Calu3 (cell line): ENCODE results near the gene UQCC3. TPM values are rescaled to one million over a fixed set of nuclear protein-coding genes. Genes with fewer than 3 reads are reported as not detected.
"Not testable (repeated sequence)": the region's sequence is repeated elsewhere in the genome, so short reads cannot be mapped to it uniquely, and the experiment has no call there.

Source experiments
- BruUV-seq: library from RNA; stranded (reverse); fragments of 400-500 nt; replicated peaks from 2 replicates; lab custom pipeline; 2021; lab: Mats Ljungman, UMichigan
- CTCF ChIA-PET: fragments of 300-600 bp; sonication (Branson Sonifier 250); formaldehyde crosslinking; loops from one replicate; lab custom pipeline; 2022; ENCODE audit warnings: antibody characterized with exemption; lab: Charles Lee
- DNase-seq: peaks from one replicate; pipeline ENCODE4 v3.0.0; 2022
- H3K27ac Mint-ChIP-seq: one replicate; pipeline ENCODE4 v1.8.0; 2022; ENCODE audit warnings: mixed read lengths; ENCODE audit not compliant: unreplicated experiment
- H3K27me3 Mint-ChIP-seq: one replicate; pipeline ENCODE4 v1.8.0; 2022; ENCODE audit warnings: mixed read lengths; ENCODE audit not compliant: unreplicated experiment
- H3K36me3 Mint-ChIP-seq: one replicate; pipeline ENCODE4 v1.8.0; 2022; ENCODE audit warnings: mild to moderate bottlenecking, moderate library complexity, mixed read lengths; ENCODE audit not compliant: insufficient read depth, unreplicated experiment
- H3K4me1 Mint-ChIP-seq: one replicate; pipeline ENCODE4 v1.8.0; 2022; ENCODE audit warnings: mild to moderate bottlenecking, low read depth, mixed read lengths; ENCODE audit not compliant: unreplicated experiment
- H3K4me3 Mint-ChIP-seq: one replicate; pipeline ENCODE4 v1.8.0; 2022; ENCODE audit warnings: mild to moderate bottlenecking, low read depth, moderate library complexity, mixed read lengths; ENCODE audit not compliant: unreplicated experiment
- H3K9me3 Mint-ChIP-seq: one replicate; pipeline ENCODE4 v1.8.0; 2022; ENCODE audit warnings: low read depth, mixed read lengths; ENCODE audit not compliant: unreplicated experiment
- intact Hi-C: fragments of 100-400 bp; cut with micrococcal nuclease; formaldehyde crosslinking; loops from one replicate; pipeline ENCODE4 v1.10.0; 2022; ENCODE audit not compliant: unreplicated experiment
- total RNA-seq: library from RNA; stranded (reverse); gene quantifications from 2 replicates; pipeline ENCODE4 v1.2.3, GENCODE V29; 2022
- TF ChIP-seq, protein P1 (sequence below): fragments of 200-600 bp; IDR thresholded peaks from one replicate; pipeline ENCODE4 v1.8.0; 2022; ENCODE audit warnings: antibody characterized with exemption; ENCODE audit not compliant: unreplicated experiment

Gene UQCC3
- total RNA-seq, 1 experiment from 2014 or later = 11.4 TPM

GRCh38 chr11:62669420-62670161, 1.9 kb upstream of the UQCC3 start:
- TF ChIP-seq, protein P1, sequence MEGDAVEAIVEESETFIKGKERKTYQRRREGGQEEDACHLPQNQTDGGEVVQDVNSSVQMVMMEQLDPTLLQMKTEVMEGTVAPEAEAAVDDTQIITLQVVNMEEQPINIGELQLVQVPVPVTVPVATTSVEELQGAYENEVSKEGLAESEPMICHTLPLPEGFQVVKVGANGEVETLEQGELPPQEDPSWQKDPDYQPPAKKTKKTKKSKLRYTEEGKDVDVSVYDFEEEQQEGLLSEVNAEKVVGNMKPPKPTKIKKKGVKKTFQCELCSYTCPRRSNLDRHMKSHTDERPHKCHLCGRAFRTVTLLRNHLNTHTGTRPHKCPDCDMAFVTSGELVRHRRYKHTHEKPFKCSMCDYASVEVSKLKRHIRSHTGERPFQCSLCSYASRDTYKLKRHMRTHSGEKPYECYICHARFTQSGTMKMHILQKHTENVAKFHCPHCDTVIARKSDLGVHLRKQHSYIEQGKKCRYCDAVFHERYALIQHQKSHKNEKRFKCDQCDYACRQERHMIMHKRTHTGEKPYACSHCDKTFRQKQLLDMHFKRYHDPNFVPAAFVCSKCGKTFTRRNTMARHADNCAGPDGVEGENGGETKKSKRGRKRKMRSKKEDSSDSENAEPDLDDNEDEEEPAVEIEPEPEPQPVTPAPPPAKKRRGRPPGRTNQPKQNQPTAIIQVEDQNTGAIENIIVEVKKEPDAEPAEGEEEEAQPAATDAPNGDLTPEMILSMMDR = no peak
- CTCF ChIA-PET = interaction anchor here (0.7 kb wide), 1 partner anchor 58 kb away, joined by 4 read pairs; the partner anchor contains the start of gene HNRNPUL2
- intact Hi-C loops = no loop called here
- no peak overlapping the region for H3K27ac Mint-ChIP-seq
- no peaks in the 10 kb centered on the region for H3K27me3 Mint-ChIP-seq
- H3K9me3 Mint-ChIP-seq = no peaks in the 10 kb centered on the region
- H3K4me1 Mint-ChIP-seq = peaks cover 9% of the 10 kb centered on the region
- DNase-seq = no peak
- H3K4me3 Mint-ChIP-seq = no peak overlapping the region
- BruUV-seq = no TSS peak
- peaks cover 90% of the 10 kb centered on the region for H3K36me3 Mint-ChIP-seq

DNA sequence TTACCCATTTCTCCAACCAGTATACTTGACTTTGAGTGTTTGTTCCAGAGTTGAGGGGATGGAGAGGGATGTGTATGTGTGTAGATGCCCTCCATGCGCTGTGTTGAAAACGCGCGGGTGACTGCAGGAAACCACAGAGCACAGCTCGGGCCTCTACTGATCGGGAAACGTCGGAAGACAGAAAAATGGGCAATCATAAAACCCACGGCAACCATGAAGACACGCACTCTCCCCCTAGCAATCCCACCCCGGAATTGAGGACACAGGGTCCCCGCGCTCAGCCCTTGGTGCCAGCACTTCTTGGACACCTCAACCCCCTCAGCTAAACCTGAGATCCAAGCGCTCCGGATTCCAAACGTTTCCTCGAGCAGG, 251 bp upstream of the UQCC3 start:
- Mint-ChIP-seq H3K9me3 (no peaks in the 10 kb centered on the region), H3K4me1 (peaks cover 9% of the 10 kb centered on the region), H3K27ac (peak overlapping the region; percentile 98), H3K27me3 (no peaks in the 10 kb centered on the region), H3K36me3 (peaks cover 89% of the 10 kb centered on the region), H3K4me3 (peak overlapping the region; percentile 99)
- CTCF ChIA-PET = interaction anchor here (0.6 to 1.8 kb wide), 6 partner anchors 10 to 83 kb away, joined by 3 to 8 read pairs (median 4); partner anchors contain the start of genes MTA2, TTC9C and ZBTB3
- intact Hi-C loops = no loop called here
- no TSS peak for BruUV-seq
- DNase-seq = peak; percentile 24
- TF ChIP-seq, protein P1 = no peak

DNA sequence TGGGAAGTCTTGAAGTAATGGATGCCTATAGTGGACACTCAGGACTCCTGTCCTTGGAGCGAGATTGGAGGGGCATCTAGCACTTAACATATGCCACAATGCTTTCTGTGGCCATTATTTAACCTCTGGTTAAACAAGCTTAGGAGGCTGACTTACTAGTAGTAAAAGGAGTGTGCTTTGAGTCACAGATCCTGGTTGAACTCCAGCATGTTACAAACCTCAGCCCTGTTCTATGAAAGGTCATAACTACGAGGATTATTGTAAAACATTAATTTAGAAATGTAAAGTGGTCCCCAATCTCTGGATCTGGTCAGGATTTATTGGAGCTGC, 1.7 kb downstream of the UQCC3 start:
- intact Hi-C loops = no loop called here
- peaks cover 86% of the 10 kb centered on the region for H3K36me3 Mint-ChIP-seq
- peaks cover 16% of the 10 kb centered on the region for H3K4me1 Mint-ChIP-seq
- no peak for DNase-seq
- CTCF ChIA-PET = interaction anchor here (0.5 to 0.6 kb wide), 2 partner anchors 29 to 157 kb away, joined by 3 to 6 read pairs; no protein-coding TSS in a partner anchor
- H3K27me3 Mint-ChIP-seq = no peaks in the 10 kb centered on the region
- TF ChIP-seq, protein P1 = no peak
- peak overlapping the region; percentile 99 for H3K4me3 Mint-ChIP-seq
- BruUV-seq = no TSS peak
- no peak overlapping the region for H3K27ac Mint-ChIP-seq
- no peaks in the 10 kb centered on the region for H3K9me3 Mint-ChIP-seq

- DNase-seq, H3K4me3 Mint-ChIP-seq, intact Hi-C loops, BruUV-seq, H3K27ac Mint-ChIP-seq, H3K9me3 Mint-ChIP-seq, H3K27me3 Mint-ChIP-seq: not testable (repeated sequence)
- Mint-ChIP-seq H3K36me3 (peaks cover 84% of the 10 kb centered on the region), H3K4me1 (peaks cover 18% of the 10 kb centered on the region)
- CTCF ChIA-PET = interaction anchor here (0.6 to 0.7 kb wide), 3 partner anchors 14 to 132 kb away, joined by 3 to 4 read pairs (median 3); no protein-coding TSS in a partner anchor
These were observed 3.9 kb downstream of the UQCC3 start for GRCh38 chr11:62675415-62675814.

GRCh38 chr11:62676698-62677097, 5.2 kb downstream of the UQCC3 start:
- H3K27ac Mint-ChIP-seq = no peak overlapping the region
- intact Hi-C loops = no loop called here
- TF ChIP-seq, protein P1 = no peak
- peaks cover 78% of the 10 kb centered on the region for H3K36me3 Mint-ChIP-seq
- peaks cover 24% of the 10 kb centered on the region for H3K4me1 Mint-ChIP-seq
- H3K9me3 Mint-ChIP-seq = no peaks in the 10 kb centered on the region
- BruUV-seq = no TSS peak
- peak overlapping the region; percentile 86 for H3K4me3 Mint-ChIP-seq
- H3K27me3 Mint-ChIP-seq = no peaks in the 10 kb centered on the region
- no peak for DNase-seq
- CTCF ChIA-PET = no interaction called here
